COLO668 (cell line): Measurements from ENCODE around the gene PJA2.

Experiments
- DNase-seq: peaks from one replicate; lab custom pipeline; 2025; ENCODE audit not compliant: unreplicated experiment; lab: John Stamatoyannopoulos, UW

The PJA2 gene

DNA sequence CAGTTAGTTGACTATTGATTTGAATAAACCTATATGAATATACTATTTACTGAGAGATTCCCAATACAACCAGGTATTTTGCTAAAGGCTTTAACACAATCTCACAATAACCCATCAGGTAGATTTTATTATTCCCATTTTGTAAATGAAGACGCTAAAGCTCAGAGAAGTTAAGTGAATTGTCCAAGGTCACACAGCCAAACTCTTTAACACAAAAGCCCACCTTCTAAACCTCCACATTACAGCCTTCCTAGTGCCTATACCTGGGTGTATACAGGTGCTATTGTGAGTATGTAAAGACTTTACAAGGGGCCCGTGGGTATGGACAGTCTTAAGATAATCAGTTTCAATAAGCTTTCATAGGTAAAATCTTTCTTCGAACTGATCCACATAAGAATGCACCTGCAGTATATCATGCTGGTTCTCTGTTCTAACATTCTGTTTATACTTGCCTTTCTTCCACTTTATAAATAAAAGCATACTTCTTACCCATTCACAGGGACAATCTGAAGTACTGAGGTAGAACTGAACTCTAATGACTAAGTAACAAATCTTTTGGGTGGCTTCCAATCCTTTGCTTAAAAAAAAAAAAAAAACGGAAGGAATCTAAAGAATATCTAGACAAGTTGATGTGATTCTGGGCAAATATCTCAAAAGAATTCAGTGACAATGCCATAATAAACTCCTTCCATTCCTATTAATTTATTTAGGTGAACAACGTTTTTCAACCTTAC lies 59.1 kb downstream of the PJA2 start:
- DNase-seq, result no peak

DNA sequence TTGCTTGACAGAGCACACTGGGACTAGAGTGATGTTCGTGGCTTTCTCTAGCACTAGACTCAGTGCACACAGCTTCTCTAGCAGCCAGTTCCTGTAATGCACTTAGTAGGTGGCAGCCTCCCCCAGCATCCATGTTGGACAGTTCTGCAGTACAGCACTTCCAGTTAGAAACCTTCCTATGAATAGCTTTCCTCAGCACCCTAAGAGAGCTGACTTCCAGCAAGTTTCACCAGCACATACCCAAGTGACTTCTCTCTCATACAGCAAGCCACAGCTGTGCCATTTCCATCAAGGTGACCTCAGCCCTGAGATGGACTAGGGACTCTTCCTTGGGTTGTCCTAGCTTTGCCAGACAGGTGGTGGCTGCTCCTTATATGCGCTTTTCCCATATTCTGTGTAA lies 60.4 kb downstream of the PJA2 start:
- DNase-seq, result no peak

- no peak for DNase-seq
These were observed 62.4 kb downstream of the PJA2 start for GRCh38 chr5:109347252-109347888.

DNA sequence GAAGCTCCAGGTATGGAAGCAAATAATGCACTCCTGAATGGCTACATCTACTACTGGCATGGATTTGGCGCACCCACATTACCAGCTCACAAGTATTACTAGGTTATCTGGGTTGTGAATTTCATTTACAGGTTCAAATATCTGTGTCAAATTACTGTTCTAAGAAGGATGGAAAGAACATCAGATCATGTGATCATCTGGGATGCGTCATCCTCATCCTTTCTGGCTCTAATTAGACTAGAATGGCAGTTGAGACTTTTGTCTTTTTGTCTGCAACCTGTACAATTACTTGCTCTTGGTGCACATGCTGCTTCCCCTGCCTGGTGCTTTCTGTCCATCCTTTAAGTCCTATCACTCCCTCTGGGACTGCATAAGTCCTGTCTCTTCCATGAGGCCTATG lies 64.1 kb downstream of the PJA2 start:
- DNase-seq, result no peak

DNA sequence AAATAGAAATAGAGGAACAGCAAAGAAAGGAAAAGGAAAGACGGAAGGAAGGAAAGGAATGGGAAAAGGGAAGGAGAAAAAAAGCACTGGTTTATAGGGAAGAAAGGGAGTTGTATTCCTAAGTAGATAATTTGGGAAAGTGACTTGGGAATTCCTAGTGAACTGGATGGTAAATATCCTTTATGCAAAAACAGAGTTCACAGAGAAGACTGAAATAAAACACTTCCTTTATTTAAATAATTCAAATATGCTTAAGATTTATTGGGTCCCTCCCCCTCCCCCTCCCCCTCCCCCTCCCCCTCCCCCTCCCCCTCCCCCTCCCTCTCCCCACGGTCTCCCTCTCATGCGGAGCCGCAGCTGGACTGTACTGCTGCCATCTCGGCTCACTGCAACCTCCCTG lies 69.4 kb downstream of the PJA2 start:
- no peak for DNase-seq

GRCh38 chr5:109335114-109335513 lies 74.7 kb downstream of the PJA2 start:
- DNase-seq, result no peak

DNA sequence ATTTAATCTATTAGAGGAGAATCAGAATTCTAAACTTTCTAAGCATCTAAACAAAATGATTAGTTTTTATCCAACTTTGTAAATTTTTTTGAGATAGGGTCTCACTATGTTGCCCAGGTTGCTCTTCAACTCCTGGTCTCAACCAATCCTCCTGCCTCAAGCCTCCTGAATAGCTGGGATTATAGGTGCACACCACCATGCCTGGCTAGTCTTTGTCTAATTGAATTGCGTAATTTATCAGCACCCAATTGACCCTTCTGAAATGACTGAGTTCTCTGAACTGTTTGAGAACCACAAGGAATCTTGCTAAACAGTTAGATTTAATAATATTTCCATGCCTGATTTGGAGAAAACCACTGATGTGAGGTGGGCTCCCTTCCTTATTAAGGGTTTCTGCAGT lies 75.7 kb downstream of the PJA2 start:
- no peak for DNase-seq

GRCh38 chr5:109329333-109330237 lies 80.2 kb downstream of the PJA2 start:
- DNase-seq, result no peak

DNA sequence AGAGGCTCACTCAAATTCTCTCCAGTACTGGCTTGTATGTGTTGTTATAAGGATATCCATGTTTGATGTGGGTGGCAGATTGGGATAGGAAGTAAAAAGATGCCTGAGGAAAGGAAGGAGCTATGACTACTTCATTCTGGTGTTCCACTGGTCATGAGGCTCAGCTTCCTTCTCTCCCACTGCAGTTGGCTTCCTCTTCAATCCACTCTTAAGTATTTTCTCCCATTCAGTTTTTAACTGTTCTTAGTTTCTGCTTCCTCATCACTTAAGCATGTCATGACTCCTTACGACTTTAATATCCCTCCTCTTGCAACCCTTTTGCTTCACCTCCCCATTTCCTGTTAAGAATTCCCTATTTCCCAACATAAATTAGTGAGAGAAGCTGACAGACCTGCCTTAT lies 81.1 kb downstream of the PJA2 start:
- DNase-seq, result no peak

DNA sequence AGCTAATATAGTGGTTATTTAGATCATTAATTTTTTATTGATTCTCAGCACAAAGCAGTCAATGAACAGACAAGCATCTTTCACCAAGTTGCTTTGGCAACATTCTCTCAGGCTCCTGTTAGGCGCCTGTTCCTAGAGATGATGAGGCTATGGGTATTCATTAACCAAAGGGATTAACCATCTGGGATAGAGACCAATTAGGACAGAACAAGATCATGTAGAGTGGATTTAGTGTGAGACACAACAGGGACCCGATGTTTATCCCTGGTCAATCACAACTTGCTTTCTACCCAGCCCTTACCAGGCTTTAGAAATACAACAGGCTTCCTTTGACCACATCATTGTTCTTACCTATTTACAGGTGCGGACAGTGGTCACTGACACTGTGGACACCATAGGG lies 82.2 kb downstream of the PJA2 start:
- no peak for DNase-seq

DNA sequence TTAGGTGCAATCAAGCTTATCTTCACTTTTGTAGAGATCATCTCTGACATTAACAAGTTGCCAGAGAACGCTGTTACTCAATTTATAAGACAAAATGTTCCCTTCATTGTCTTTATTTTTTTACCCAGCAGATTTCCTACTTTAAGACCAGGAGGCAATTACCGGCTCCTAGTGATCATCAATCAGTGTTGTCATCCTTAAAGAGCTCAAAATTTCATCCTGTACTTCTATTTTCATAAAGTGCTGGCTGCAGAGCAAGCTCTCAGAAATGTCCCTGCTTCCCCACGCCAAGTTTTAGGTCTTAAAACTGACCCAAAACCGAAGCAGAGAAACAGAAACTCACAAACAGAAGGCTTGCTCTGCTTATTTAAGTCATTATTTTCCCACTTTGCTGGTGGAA lies 82.9 kb downstream of the PJA2 start:
- DNase-seq, result no peak

GRCh38 chr5:109325456-109325855 lies 84.3 kb downstream of the PJA2 start:
- no peak for DNase-seq

DNA sequence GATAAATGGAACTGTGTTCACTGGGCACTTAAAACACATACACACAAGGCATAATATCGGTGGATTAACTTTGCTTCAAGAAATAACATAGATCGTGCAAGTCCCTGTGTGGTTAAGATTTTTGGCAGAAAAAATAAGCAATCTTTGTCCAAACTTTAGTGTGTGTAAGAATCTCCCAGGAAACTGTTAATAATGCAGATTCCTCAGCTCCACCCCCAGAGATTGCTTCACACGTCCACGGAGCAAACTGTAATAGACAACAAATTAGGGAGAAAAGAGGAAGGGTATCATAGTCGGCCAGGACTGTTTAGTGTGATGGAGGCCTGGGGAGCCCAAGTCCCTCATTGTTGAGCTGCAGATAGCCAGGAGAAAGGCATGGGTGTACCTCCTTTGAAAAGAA lies 84.8 kb downstream of the PJA2 start:
- DNase-seq, result no peak

DNA sequence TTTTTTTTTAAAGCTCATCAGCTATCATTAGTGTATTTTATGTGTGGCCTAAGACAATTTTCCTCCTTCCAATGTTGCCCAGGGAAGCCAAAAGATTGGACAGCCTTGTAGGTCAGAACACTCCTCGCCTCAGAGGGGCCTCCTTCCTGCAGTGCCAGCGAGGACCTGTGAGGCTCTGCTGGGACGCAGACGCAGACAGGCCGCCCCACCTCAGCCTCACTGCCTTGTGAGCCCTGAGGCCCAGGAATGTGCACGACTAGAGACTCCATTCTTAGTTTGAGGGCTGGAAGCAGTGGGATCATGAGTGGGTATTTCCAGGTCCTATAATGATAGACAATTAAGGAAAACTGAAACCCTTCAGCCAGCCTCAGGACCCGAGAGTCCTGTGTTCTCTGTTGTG lies 85.4 kb downstream of the PJA2 start:
- DNase-seq, result no peak

DNA sequence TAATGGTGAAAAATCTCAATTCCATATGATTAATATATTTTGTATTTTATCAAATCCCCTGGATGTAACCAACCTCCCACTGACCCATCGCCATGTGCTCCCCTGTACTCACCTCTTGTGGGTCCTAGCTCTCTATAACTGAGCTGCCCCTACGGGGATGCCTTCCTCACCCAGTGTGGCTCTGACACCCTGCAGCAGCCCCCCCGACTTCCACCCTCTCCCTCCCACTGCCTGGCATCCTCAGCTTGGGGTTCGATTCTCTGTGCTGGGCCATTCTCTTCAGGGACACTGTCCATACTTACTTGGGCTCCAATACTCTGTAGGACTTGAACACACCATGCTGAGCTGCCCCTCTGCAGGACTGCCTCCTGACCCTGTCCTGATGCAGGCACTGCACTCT lies 87.1 kb downstream of the PJA2 start:
- no peak for DNase-seq

DNA sequence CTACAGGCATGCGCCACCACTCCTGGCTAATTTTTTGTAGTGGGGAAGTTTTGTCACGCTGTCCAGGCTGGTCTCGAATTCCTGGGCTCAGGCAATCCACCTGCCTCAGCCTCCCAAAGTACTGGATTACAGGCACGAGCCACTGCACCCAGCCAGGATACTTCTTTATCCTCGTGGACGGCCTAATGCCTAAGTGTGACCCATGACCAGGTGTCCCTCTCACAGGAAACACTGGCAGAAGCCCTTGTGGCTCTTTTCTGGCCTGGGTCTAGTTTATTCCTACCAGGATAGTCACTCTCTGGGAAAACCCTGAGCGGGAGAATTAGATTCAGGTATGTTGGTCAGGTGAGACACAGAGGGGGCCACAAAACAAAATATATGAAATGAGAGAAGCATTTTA lies 90.4 kb downstream of the PJA2 start:
- DNase-seq, result no peak

DNA sequence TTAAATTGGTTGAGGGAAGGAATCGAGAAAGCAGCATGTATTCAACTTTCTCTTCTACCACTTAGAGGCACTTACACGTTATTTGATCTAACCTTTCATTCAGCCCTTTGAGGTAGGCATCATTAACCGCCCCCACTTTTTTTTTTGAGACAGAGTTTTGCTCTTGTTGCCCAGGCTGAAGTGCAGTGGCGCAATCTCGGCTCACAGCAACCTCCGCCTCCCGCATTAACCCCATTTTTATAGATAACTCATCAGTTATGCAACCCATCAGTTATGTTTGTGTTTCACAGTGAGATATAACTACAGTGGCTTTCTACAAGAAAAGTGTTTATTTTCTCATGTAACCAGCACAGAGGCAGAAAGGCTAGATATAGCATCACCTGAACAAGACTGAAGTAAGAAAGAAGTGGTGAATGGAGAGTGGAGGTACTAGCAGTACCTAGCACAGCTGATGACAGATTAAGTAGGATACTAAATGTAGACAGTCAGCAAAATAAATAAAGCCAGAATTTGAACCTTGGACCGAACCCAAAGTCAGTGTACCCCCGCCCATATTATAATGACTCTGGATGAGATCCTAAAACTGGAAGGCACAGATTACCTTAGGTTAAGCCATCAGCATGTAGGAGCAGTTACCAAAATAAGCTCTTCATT lies 91.2 kb downstream of the PJA2 start:
- DNase-seq, result no peak

GRCh38 chr5:109316634-109317033 lies 93.1 kb downstream of the PJA2 start:
- no peak for DNase-seq

DNA sequence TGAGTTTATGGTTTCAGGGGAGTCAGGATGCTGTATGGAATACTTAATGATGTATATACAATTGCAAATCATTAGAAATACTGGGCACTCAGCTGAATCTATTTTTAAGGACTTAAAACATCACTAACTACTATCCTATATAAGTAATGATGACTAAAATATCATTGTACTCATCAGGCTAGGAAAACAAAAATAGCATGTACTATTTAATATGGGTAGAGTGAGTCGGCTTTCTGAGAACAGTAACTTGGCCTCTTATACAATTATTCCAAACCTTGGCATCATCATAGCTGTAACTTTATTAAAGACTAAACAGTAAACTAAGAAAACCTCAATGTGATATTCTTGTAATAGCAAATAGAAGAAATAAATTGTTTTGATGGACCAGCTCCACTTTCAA lies 94.5 kb downstream of the PJA2 start:
- DNase-seq, result no peak

DNA sequence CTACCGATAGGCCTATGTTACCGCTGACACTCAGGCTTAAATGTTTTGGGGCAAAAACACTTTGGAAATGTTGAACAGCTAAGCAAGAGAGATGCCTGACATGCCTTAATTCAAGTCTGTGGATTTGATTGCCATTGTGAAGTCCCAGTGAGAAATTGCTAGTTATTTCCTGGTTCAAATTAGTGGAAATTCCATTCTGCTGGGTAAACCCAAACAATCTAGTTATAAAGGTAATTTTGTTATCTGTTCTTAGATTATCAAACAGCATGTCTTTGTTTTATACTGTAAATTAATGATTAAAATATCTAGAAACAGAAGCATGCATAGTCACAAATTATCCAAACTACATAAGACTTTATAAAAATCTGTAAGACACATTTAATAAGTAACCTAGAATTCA lies 96.6 kb downstream of the PJA2 start:
- DNase-seq, result no peak

DNA sequence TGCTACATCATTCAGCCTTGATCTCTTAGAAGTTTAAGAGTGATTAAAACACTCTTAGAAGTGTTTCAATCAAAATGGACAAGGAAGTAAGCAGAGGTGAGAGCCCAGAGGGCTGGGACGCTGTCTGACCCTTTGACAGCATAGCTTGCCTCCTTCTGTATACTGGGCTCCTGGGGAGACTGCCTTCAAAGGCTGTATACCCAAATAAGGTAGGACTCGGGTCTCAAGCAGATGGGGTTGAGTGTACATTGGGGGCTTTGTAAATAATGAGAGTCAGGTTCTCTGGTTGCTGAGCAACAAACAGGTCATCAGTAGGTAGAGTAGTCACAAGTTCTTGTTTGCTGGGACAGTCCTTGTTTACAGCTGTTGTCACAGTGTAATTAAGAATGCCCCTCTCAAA lies 97.1 kb downstream of the PJA2 start:
- no peak for DNase-seq

GRCh38 chr5:109310315-109310714 lies 99.5 kb downstream of the PJA2 start:
- DNase-seq, result no peak
